SK-N-SH treated with all-trans-retinoic acid at 6 μM for 48 hours (cell line): Measurements from ENCODE around the gene FHIT.

ENCODE experiments used
- BACH2 ChIP-seq: fragments of 250-450 bp; sonication (Bioruptor Pico); IDR thresholded peaks from 2 replicates; pipeline ENCODE4 v1.9.0; 2021; ENCODE audit warnings: mild to moderate bottlenecking, borderline replicate concordance
- POU6F1 ChIP-seq: fragments of 250-450 bp; sonication (Bioruptor Pico); IDR thresholded peaks from 2 replicates; pipeline ENCODE4 v1.8.0; 2021; ENCODE audit warnings: low read depth, mild to moderate bottlenecking, moderate library complexity, borderline replicate concordance
- RARB ChIP-seq: fragments of 250-450 bp; sonication (Bioruptor Pico); IDR thresholded peaks from 2 replicates; pipeline ENCODE4 v1.8.0; 2021; ENCODE audit warnings: mild to moderate bottlenecking, moderate library complexity
- ZFP3 ChIP-seq: fragments of 250-450 bp; sonication (Bioruptor Pico); IDR thresholded peaks from 2 replicates; pipeline ENCODE4 v1.5.0; 2020; ENCODE audit warnings: mild to moderate bottlenecking, moderate library complexity

GRCh38 chr3:59777066-59777465 lies 1474.2 kb downstream of the FHIT start:
- TF ChIP-seq RARB (no peak), BACH2 (CRISPR knock-in tag) (no peak), ZFP3 (no peak), POU6F1 (CRISPR knock-in tag) (no peak)
